ENCODE data around the gene CLDN14.

CLDN14 gene

DNA sequence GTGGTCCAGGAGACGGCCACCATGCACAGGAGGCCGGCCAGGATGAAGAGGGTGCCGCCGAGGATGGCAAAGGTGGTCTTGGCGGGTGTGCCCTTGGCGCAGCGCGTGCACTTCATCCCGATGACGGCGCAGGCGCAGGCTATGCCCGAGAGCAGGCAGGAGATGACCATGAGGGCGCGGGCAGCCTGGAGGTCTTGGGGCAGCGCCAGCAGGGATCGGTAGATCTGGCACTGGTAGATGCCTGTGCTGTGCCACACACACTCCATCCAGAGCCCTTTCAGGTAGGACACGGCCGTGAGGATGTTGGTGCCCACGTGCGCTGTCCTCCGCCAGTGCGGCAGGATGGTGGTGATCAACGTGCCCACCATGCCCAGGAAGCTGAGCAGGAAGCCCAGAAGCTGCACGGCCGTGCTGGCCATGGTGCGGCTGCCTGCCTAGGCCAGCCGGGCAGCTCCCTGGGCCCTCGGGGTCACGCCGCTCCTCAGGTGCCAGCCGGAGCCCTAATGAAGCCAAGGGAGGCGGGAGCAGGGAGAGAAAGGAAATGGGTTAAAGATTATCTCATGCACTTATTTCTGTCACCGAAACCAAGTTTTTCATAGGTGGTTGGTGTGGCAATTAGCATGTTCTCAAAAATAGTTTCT is 18.5 kb downstream of the CLDN14 start:
- Histone ChIP-seq H3K9me2 (replicated peaks; ENCODE audit: insufficient read depth, low read length) (no peaks in the 10 kb centered on the region), H3K27ac (ENCODE audit: low read length) (no peak overlapping the region), H3K36me3 (replicated peaks; ENCODE audit: insufficient read depth, low read length) (no peaks in the 10 kb centered on the region), H3K4me3 (ENCODE audit: low read length) (no peak overlapping the region), H3K27me3 (replicated peaks; ENCODE audit: insufficient read depth, low read length) (no peaks in the 10 kb centered on the region), H4K20me1 (ENCODE audit: insufficient read depth, low read length) (no peaks in the 10 kb centered on the region), H3K4me1 (ENCODE audit: low read length) (0 out of 2 replicates have a peak, but pooled peaks cover 6% of the 10 kb centered on the region), H3F3A (ENCODE audit: insufficient read depth, low read length) (no peaks in the 10 kb centered on the region), H3K9me3 (replicated peaks; ENCODE audit: insufficient read depth, low read length) (no peaks in the 10 kb centered on the region), H2AFZ (ENCODE audit: low read length) (peak overlapping the region; percentile 25; the same call in 1 of the 2 replicates), H3K4me2 (ENCODE audit: low read depth, low read length) (no peak overlapping the region), H3K79me2 (ENCODE audit: low read length) (no peaks in the 10 kb centered on the region), H3K9ac (ENCODE audit: low read length) (no peak overlapping the region)
- no peak for DNase-seq
- TF ChIP-seq, protein P1, sequence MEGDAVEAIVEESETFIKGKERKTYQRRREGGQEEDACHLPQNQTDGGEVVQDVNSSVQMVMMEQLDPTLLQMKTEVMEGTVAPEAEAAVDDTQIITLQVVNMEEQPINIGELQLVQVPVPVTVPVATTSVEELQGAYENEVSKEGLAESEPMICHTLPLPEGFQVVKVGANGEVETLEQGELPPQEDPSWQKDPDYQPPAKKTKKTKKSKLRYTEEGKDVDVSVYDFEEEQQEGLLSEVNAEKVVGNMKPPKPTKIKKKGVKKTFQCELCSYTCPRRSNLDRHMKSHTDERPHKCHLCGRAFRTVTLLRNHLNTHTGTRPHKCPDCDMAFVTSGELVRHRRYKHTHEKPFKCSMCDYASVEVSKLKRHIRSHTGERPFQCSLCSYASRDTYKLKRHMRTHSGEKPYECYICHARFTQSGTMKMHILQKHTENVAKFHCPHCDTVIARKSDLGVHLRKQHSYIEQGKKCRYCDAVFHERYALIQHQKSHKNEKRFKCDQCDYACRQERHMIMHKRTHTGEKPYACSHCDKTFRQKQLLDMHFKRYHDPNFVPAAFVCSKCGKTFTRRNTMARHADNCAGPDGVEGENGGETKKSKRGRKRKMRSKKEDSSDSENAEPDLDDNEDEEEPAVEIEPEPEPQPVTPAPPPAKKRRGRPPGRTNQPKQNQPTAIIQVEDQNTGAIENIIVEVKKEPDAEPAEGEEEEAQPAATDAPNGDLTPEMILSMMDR (IDR thresholded peaks at IDR 0.05; ENCODE audit: low read length): no peak
- TF ChIP-seq EZH2phosphoT487 (IDR thresholded peaks at IDR 0.05; ENCODE audit: low read length): no peak
- TF ChIP-seq EZH2 (optimal IDR thresholded peaks at IDR 0.05; ENCODE audit: low read depth, low read length): no peak

DNA sequence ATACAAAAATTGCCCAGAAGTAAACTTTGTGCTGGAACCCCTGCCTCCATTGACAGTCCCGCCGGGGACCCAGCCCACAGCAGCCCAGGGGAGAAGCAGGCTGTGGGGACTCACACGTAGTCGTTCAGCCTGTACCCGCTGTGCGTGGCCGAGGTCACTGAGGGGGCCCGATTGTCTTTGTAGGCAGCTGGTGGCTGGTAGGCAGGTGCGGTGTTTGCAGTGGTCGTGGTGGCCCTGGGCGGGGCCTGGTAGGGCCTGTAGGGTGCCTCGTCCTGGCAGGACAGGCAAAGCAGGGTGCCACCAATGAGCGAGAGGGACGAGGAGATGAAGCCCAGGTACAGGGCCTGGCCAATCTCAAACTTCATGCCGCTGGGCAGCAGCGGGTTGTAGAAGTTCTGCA is 19.1 kb downstream of the CLDN14 start:
- Histone ChIP-seq H3K9me2 (replicated peaks; ENCODE audit: insufficient read depth, low read length) (no peaks in the 10 kb centered on the region), H3K27me3 (replicated peaks; ENCODE audit: insufficient read depth, low read length) (no peaks in the 10 kb centered on the region), H3K4me1 (ENCODE audit: low read length) (0 out of 2 replicates have a peak, but pooled peaks cover 6% of the 10 kb centered on the region), H2AFZ (ENCODE audit: low read length) (no peak overlapping the region), H3K36me3 (replicated peaks; ENCODE audit: insufficient read depth, low read length) (no peaks in the 10 kb centered on the region), H3K9ac (ENCODE audit: low read length) (no peak overlapping the region), H3F3A (ENCODE audit: insufficient read depth, low read length) (no peaks in the 10 kb centered on the region), H3K79me2 (ENCODE audit: low read length) (no peaks in the 10 kb centered on the region), H3K4me3 (ENCODE audit: low read length) (no peak overlapping the region), H3K9me3 (replicated peaks; ENCODE audit: insufficient read depth, low read length) (no peaks in the 10 kb centered on the region), H3K27ac (ENCODE audit: low read length) (no peak overlapping the region), H4K20me1 (ENCODE audit: insufficient read depth, low read length) (no peaks in the 10 kb centered on the region), H3K4me2 (ENCODE audit: low read depth, low read length) (no peak overlapping the region)
- no peak for DNase-seq
- TF ChIP-seq EZH2 (optimal IDR thresholded peaks at IDR 0.05; ENCODE audit: low read depth, low read length) (no peak), EZH2phosphoT487 (IDR thresholded peaks at IDR 0.05; ENCODE audit: low read length) (no peak)
- TF ChIP-seq, protein P1 (IDR thresholded peaks at IDR 0.05; ENCODE audit: low read length): no peak

DNA sequence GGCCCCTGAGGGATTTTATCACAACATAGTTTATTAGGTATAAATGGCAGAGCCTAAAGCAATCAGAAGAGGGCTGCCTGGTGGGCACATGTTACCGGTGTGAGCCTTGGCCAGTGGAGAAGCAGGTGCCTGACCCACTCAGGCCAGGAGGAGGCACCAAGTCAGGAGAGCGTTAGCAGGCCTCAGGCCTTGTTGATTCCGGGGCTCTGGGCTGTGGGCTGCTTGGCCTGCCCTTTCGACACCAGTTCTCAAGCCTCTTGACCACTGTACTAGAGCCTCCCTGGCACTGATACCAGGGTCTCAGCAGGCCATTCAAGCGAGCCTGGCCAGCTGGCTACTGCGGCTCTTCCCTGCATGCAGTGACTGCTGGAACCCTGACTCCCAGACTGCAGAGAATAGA is 20.8 kb downstream of the CLDN14 start:
- no peak for DNase-seq
- H4K20me1 ChIP-seq (ENCODE audit: insufficient read depth, low read length): no peaks in the 10 kb centered on the region
- H3K4me1 ChIP-seq (ENCODE audit: low read length): 0 out of 2 replicates have a peak, but pooled peaks cover 6% of the 10 kb centered on the region
- H3K27me3 ChIP-seq (replicated peaks; ENCODE audit: insufficient read depth, low read length): no peaks in the 10 kb centered on the region
- no peaks in the 10 kb centered on the region for H3K9me2 ChIP-seq (replicated peaks; ENCODE audit: insufficient read depth, low read length)
- no peak overlapping the region for H3K9ac ChIP-seq (ENCODE audit: low read length)
- no peak overlapping the region for H2AFZ ChIP-seq (ENCODE audit: low read length)
- no peaks in the 10 kb centered on the region for H3F3A ChIP-seq (ENCODE audit: insufficient read depth, low read length)
- no peak overlapping the region for H3K4me3 ChIP-seq (ENCODE audit: low read length)
- H3K4me2 ChIP-seq (ENCODE audit: low read depth, low read length): no peak overlapping the region
- TF ChIP-seq EZH2phosphoT487 (IDR thresholded peaks at IDR 0.05; ENCODE audit: low read length): no peak
- TF ChIP-seq, protein P1 (IDR thresholded peaks at IDR 0.05; ENCODE audit: low read length): no peak
- TF ChIP-seq EZH2 (optimal IDR thresholded peaks at IDR 0.05; ENCODE audit: low read depth, low read length): no peak
- H3K27ac ChIP-seq (ENCODE audit: low read length): no peak overlapping the region
- H3K9me3 ChIP-seq (replicated peaks; ENCODE audit: insufficient read depth, low read length): no peaks in the 10 kb centered on the region
- no peaks in the 10 kb centered on the region for H3K79me2 ChIP-seq (ENCODE audit: low read length)
- H3K36me3 ChIP-seq (replicated peaks; ENCODE audit: insufficient read depth, low read length): no peaks in the 10 kb centered on the region
